Daoy (cell line): Measurements from ENCODE around the gene SNRPD3. TPM values are rescaled to one million over a fixed set of nuclear protein-coding genes. Genes with fewer than 3 reads are reported as not detected.
"Not testable (repeated sequence)": the region's sequence is repeated elsewhere in the genome, so short reads cannot be mapped to it uniquely, and the experiment has no call there.

ENCODE experiments used
- DNase-seq: peaks from one replicate; pipeline ENCODE4 v3.0.0-alpha.2; 2015; ENCODE audit warnings: low read depth
- total RNA-seq: library from RNA; depleted of rRNA; stranded (reverse); fragments of >200 nt; shearing (Covaris generic); gene quantifications from 2 replicates; pipeline ENCODE4 v1.2.3, GENCODE V29; 2014; rRNA removed

The SNRPD3 gene
- total RNA-seq, 1 experiment from 2014 or later = 201 TPM

GRCh38 chr22:24609888-24610287 is 54.1 kb downstream of the SNRPD3 start:
- DNase-seq = not testable (repeated sequence)

GRCh38 chr22:24614794-24615193 is 59.0 kb downstream of the SNRPD3 start:
- DNase-seq = not testable (repeated sequence)

GRCh38 chr22:24621244-24621643 is 65.4 kb downstream of the SNRPD3 start:
- not testable (repeated sequence) for DNase-seq

GRCh38 chr22:24622596-24622995 is 66.8 kb downstream of the SNRPD3 start:
- DNase-seq = peak; percentile 39

Other genes with a start within 250 kb of the SNRPD3 start
- 0.95 and 2.7 TPM in 2 replicates for gene ADORA2A, start 128.4 kb upstream of the SNRPD3 start, total RNA-seq
- 0.06 TPM in 1 of 2 replicates, not detected in the other for gene UPB1, start 60.7 kb upstream of the SNRPD3 start, total RNA-seq
- 73.8 and 99.7 TPM in 2 replicates for gene GUCD1, start 861 bp upstream of the SNRPD3 start, total RNA-seq
- gene LRRC75B, start 37.1 kb downstream of the SNRPD3 start, total RNA-seq = 1.3 and 2.3 TPM in 2 replicates
- gene GGT1, start 47.2 kb downstream of the SNRPD3 start, total RNA-seq = 8.7 and 15.2 TPM in 2 replicates
- not detected in 2 replicates for gene PIWIL3, start 218.7 kb downstream of the SNRPD3 start, total RNA-seq